Hepatocyte (in vitro differentiated cells): ENCODE results near the gene CR2.

Experiments
- EZH2 ChIP-seq: fragments of 200-600 bp; sonication (generic); IDR thresholded peaks from 2 replicates; pipeline ENCODE4 v1.6.1; 2016; ENCODE audit warnings: antibody characterized with exemption, mild to moderate bottlenecking, borderline replicate concordance
- TF ChIP-seq, protein P1 (sequence below): fragments of 200-600 bp; sonication (generic); IDR thresholded peaks from 2 replicates; pipeline ENCODE4 v1.5.1; 2016; ENCODE audit warnings: antibody characterized with exemption, mild to moderate bottlenecking; ENCODE audit not compliant: poor library complexity

GRCh38 chr1:207495801-207496792, 42.0 kb downstream of the CR2 start, which contains the start of gene CR1:
- TF ChIP-seq, protein P1, sequence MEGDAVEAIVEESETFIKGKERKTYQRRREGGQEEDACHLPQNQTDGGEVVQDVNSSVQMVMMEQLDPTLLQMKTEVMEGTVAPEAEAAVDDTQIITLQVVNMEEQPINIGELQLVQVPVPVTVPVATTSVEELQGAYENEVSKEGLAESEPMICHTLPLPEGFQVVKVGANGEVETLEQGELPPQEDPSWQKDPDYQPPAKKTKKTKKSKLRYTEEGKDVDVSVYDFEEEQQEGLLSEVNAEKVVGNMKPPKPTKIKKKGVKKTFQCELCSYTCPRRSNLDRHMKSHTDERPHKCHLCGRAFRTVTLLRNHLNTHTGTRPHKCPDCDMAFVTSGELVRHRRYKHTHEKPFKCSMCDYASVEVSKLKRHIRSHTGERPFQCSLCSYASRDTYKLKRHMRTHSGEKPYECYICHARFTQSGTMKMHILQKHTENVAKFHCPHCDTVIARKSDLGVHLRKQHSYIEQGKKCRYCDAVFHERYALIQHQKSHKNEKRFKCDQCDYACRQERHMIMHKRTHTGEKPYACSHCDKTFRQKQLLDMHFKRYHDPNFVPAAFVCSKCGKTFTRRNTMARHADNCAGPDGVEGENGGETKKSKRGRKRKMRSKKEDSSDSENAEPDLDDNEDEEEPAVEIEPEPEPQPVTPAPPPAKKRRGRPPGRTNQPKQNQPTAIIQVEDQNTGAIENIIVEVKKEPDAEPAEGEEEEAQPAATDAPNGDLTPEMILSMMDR: no peak
- no peak for TF ChIP-seq EZH2
